Vagina (tissue), 2 donors: ENCODE results near the gene ZC3H14.

Experiments used
- POLR2A ChIP-seq, 2 donors: fragments of 450-650 bp; IDR thresholded peaks; one replicate each; pipeline ENCODE4 v1.6.1; 2017; ENCODE audit warnings: antibody characterized with exemption in 2 of 2, mild to moderate bottlenecking in 2 of 2, moderate library complexity in 2 of 2
- TF ChIP-seq, protein P1 (sequence below), 3 experiments: fragments of 450-650 bp in 2 of 3; fragments of 200-600 bp in 1 of 3; sonication (generic) in 1 of 3; IDR thresholded peaks; one replicate each; pipeline ENCODE4 v1.5.1; 2017 to 2019; ENCODE audit warnings: antibody characterized with exemption in 3 of 3, mild to moderate bottlenecking in 2 of 3, moderate library complexity in 2 of 3

GRCh38 chr14:88550078-88550477 lies 12.8 kb upstream of the ZC3H14 start:
- TF ChIP-seq, protein P1, sequence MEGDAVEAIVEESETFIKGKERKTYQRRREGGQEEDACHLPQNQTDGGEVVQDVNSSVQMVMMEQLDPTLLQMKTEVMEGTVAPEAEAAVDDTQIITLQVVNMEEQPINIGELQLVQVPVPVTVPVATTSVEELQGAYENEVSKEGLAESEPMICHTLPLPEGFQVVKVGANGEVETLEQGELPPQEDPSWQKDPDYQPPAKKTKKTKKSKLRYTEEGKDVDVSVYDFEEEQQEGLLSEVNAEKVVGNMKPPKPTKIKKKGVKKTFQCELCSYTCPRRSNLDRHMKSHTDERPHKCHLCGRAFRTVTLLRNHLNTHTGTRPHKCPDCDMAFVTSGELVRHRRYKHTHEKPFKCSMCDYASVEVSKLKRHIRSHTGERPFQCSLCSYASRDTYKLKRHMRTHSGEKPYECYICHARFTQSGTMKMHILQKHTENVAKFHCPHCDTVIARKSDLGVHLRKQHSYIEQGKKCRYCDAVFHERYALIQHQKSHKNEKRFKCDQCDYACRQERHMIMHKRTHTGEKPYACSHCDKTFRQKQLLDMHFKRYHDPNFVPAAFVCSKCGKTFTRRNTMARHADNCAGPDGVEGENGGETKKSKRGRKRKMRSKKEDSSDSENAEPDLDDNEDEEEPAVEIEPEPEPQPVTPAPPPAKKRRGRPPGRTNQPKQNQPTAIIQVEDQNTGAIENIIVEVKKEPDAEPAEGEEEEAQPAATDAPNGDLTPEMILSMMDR (IDR thresholded peaks at IDR 0.05) = no peak
- TF ChIP-seq POLR2A (IDR thresholded peaks at IDR 0.05) = no peak
